Epithelial cell of proximal tubule (primary cell): ENCODE data around the gene TMTC1. TPM values are rescaled to one million over a fixed set of nuclear protein-coding genes. Genes with fewer than 3 reads are reported as not detected.

Experiments used
- DNase-seq: peaks from one replicate; pipeline ENCODE4 v3.0.0-alpha.2; 2011; ENCODE audit warnings: low read depth
- H3K4me3 ChIP-seq: 2 replicates; pipeline ENCODE4 v1.5.1; 2011; ENCODE audit warnings: low read depth, mild to moderate bottlenecking, low read length
- CTCF ChIP-seq: conservative IDR thresholded peaks from 2 replicates; pipeline ENCODE4 v1.5.1; 2012; ENCODE audit warnings: low read depth, mild to moderate bottlenecking, low read length
- total RNA-seq: library from RNA; depleted of rRNA; stranded (reverse); fragments of >200 nt; gene quantifications from 2 replicates; pipeline ENCODE4 v1.2.3, GENCODE V29; 2015

Gene TMTC1
- total RNA-seq, 1 donor from 2014 or later, result 0.40 TPM

- H3K4me3 ChIP-seq, result no peak overlapping the region
- no peak for TF ChIP-seq CTCF
Measured at GRCh38 chr12:29451888-29452287, 331.9 kb downstream of the TMTC1 start.

More at GRCh38 chr12:29451888-29452287, 331.9 kb downstream of the TMTC1 start:
- no peak for DNase-seq
